Tibial nerve (tissue), 4 donors: ENCODE measurements around the gene LGALS7B. TPM values are rescaled to one million over a fixed set of nuclear protein-coding genes. Genes with fewer than 3 reads are reported as not detected.
A peak's percentile ranks its signal among the peaks of the same experiment; 100 is the strongest.
"Not testable (repeated sequence)": the region's sequence is repeated elsewhere in the genome, so short reads cannot be mapped to it uniquely, and the experiment has no call there.

Experiments used
- DNase-seq, 2 donors: peaks; one replicate each; pipeline ENCODE4 v3.0.0-alpha.2; 2019; ENCODE audit warnings: low spot score in 2 of 2
- H3K27ac ChIP-seq, 4 donors: fragments of 200-600 bp; sonication (generic) in 3 of 4; one replicate each; pipeline ENCODE4 v1.5.1; 2017 to 2019; ENCODE audit warnings: mild to moderate bottlenecking in 1 of 4
- H3K27me3 ChIP-seq, 2 donors: fragments of 200-600 bp; sonication (generic) in 1 of 2; one replicate each; pipeline versions ENCODE4 v1.5.1 to v1.6.0; 2017 to 2019
- H3K36me3 ChIP-seq, 3 donors: fragments of 200-600 bp; sonication (generic); one replicate each; pipeline ENCODE4 v1.5.1; 2018 to 2019
- H3K4me1 ChIP-seq, 4 donors: fragments of 200-600 bp; sonication (generic) in 3 of 4; one replicate each; pipeline ENCODE4 v1.5.1; 2017 to 2019
- H3K4me3 ChIP-seq, 4 donors: fragments of 200-600 bp; sonication (generic) in 3 of 4; one replicate each; pipeline ENCODE4 v1.5.1; 2017 to 2019; ENCODE audit warnings: mild to moderate bottlenecking in 1 of 4, moderate library complexity in 1 of 4
- H3K9me3 ChIP-seq, 4 donors: fragments of 200-600 bp; sonication (generic) in 3 of 4; one replicate each; pipeline ENCODE4 v1.5.1; 2017 to 2019
- CTCF ChIP-seq, 5 experiments: fragments of 200-600 bp in 3 of 5; fragments of 450-650 bp in 2 of 5; sonication (generic) in 3 of 5; IDR thresholded peaks; one replicate each; pipeline ENCODE4 v1.5.1; 2016 to 2019; ENCODE audit warnings: antibody characterized with exemption in 5 of 5, mild to moderate bottlenecking in 3 of 5, moderate library complexity in 2 of 5
- EP300 ChIP-seq, 2 donors: sonication (generic); formaldehyde crosslinking; IDR thresholded peaks; one replicate each; pipeline ENCODE4 v1.6.1; 2017; ENCODE audit warnings: antibody characterized with exemption in 2 of 2, mild to moderate bottlenecking in 1 of 2
- POLR2A ChIP-seq, 2 donors: fragments of 450-650 bp; IDR thresholded peaks; one replicate each; pipeline ENCODE4 v1.6.1; 2017; ENCODE audit warnings: antibody characterized with exemption in 2 of 2, mild to moderate bottlenecking in 2 of 2, moderate library complexity in 2 of 2
- WGBS, 2 donors: methylation state at CpG; one replicate each; pipeline ENCODE4 v1.1.5; 2018; 5-methylcytosine and 5-hydroxymethylcytosine counted together
- total RNA-seq, 4 donors: library from RNA; depleted of rRNA; stranded (reverse); fragments of >200 nt; gene quantifications; one replicate each; pipeline ENCODE4 v1.1.0, GENCODE V29; 2016

The LGALS7B gene
- total RNA-seq, 4 donors from 2014 or later: not detected

GRCh38 chr19:38812841-38813320 lies 23.9 kb downstream of the LGALS7B start, which contains the start of gene LGALS4:
Gene LGALS4 (minus strand): TSS chr19:38812945. CDS start chr19:38812886, 59 bp downstream.
- peak within 1 kb of the TSS in 1 of 4 donors; percentile 70 for H3K27ac ChIP-seq
- DNase-seq: no peak
- peak within 1 kb of the TSS in 1 of 4 donors; percentile 18 for H3K4me3 ChIP-seq

GRCh38 chr19:38813323-38813722 lies 24.3 kb downstream of the LGALS7B start:
- Histone ChIP-seq H3K27me3 (no peaks in the 10 kb centered on the region), H3K27ac (peak overlapping the region in 1 of 4 donors; percentile 64), H3K9me3 (no peaks in the 10 kb centered on the region), H3K4me3 (no peak overlapping the region), H3K36me3 (peaks cover 0 to 48% (median 22%) of the 10 kb centered on the region in 3 donors), H3K4me1 (no peaks in the 10 kb centered on the region)
- 91 to 96% methylated on average over 6 of the region's 6 CpGs for WGBS, 2 donors
- DNase-seq: no peak
- no peak for TF ChIP-seq EP300 (IDR thresholded peaks at IDR 0.05)
- no peak for TF ChIP-seq CTCF (IDR thresholded peaks at IDR 0.05)
- TF ChIP-seq POLR2A (IDR thresholded peaks at IDR 0.05): no peak

More at GRCh38 chr19:38812841-38813320, 23.9 kb downstream of the LGALS7B start, which contains the start of gene LGALS4:
- peaks cover 0 to 43% (median 22%) of the 10 kb centered on the region in 3 donors for H3K36me3 ChIP-seq
- 85 to 86% methylated on average over 15 of the region's 15 CpGs for WGBS, 2 donors
- H3K27me3 ChIP-seq: no peaks in the 10 kb centered on the region
- H3K4me1 ChIP-seq: no peaks in the 10 kb centered on the region
- TF ChIP-seq CTCF (IDR thresholded peaks at IDR 0.05) (no peak), EP300 (IDR thresholded peaks at IDR 0.05) (no peak), POLR2A (IDR thresholded peaks at IDR 0.05) (no peak)
- no peaks in the 10 kb centered on the region for H3K9me3 ChIP-seq

GRCh38 chr19:38813932-38814331 lies 24.9 kb downstream of the LGALS7B start:
- H3K9me3 ChIP-seq, H3K4me3 ChIP-seq, H3K4me1 ChIP-seq, DNase-seq, H3K27me3 ChIP-seq: not testable (repeated sequence)
- Histone ChIP-seq H3K36me3 (peaks cover 0 to 54% (median 22%) of the 10 kb centered on the region in 3 donors), H3K27ac (peak overlapping the region in 1 of 4 donors; percentile 64)
- WGBS, 2 donors: 76 to 88% methylated on average over 2 of the region's 2 CpGs

- 88 to 91% methylated on average over 34 of the region's 34 CpGs for WGBS, 2 donors
- Histone ChIP-seq H3K9me3 (no peaks in the 10 kb centered on the region), H3K27me3 (no peaks in the 10 kb centered on the region), H3K4me3 (no peak overlapping the region), H3K4me1 (no peaks in the 10 kb centered on the region), H3K27ac (peak overlapping the region in 1 of 4 donors; percentile 56), H3K36me3 (peaks cover 0 to 62% (median 22%) of the 10 kb centered on the region in 3 donors)
- TF ChIP-seq EP300 (IDR thresholded peaks at IDR 0.05): no peak
- TF ChIP-seq CTCF (IDR thresholded peaks at IDR 0.05): no peak
- TF ChIP-seq POLR2A (IDR thresholded peaks at IDR 0.05): no peak
- DNase-seq: no peak
Observed at GRCh38 chr19:38815059-38816001, 26.3 kb downstream of the LGALS7B start.

- peak overlapping the region in 1 of 4 donors; percentile 19 for H3K27ac ChIP-seq
- DNase-seq: no peak
- TF ChIP-seq EP300 (IDR thresholded peaks at IDR 0.05): no peak
- no peak for TF ChIP-seq CTCF (IDR thresholded peaks at IDR 0.05)
- TF ChIP-seq POLR2A (IDR thresholded peaks at IDR 0.05): no peak
- 87 to 93% methylated on average over 8 to 18 of the region's 18 CpGs for WGBS, 2 donors
- no peaks in the 10 kb centered on the region for H3K9me3 ChIP-seq
- H3K27me3 ChIP-seq: no peaks in the 10 kb centered on the region
- H3K4me3 ChIP-seq: no peak overlapping the region
- H3K4me1 ChIP-seq: no peaks in the 10 kb centered on the region
- peaks cover 0 to 69% (median 22%) of the 10 kb centered on the region in 3 donors for H3K36me3 ChIP-seq
Observed at GRCh38 chr19:38816131-38816750, 27.2 kb downstream of the LGALS7B start.
